Stimulated activated naive B cell treated with anti-CD40 and anti-IgM and Interleukin-4, amounts not matched to agents 10 μg/mL and 1 μg/mL and 100 μg/mL, for 72 hours (primary cell): ENCODE measurements around the gene TRABD2B.
A peak's percentile ranks its signal among the peaks of the same experiment; 100 is the strongest.

ENCODE experiments used
- ATAC-seq, 2 donors: fragments of 150-1000 bp; cut with Tn5 transposase; replicated peaks; 2 replicates each; pipeline ENCODE4 v1.10.0; 2021; ENCODE audit warnings: moderate library complexity in 1 of 2
- DNase-seq: peaks from one replicate; pipeline ENCODE4 v3.0.0; 2021
- H3K27ac Mint-ChIP-seq: one replicate; pipeline ENCODE4 v1.8.0; 2022; ENCODE audit warnings: mild to moderate bottlenecking, mixed read lengths
- H3K27me3 Mint-ChIP-seq, 2 donors: one replicate each; pipeline ENCODE4 v1.8.0; 2022; ENCODE audit warnings: mixed read lengths in 2 of 2
- H3K36me3 Mint-ChIP-seq, 2 donors: one replicate each; pipeline ENCODE4 v1.8.0; 2022; ENCODE audit warnings: mixed read lengths in 2 of 2, mild to moderate bottlenecking in 1 of 2
- H3K4me1 Mint-ChIP-seq, 2 donors: one replicate each; pipeline ENCODE4 v1.8.0; 2022; ENCODE audit warnings: mixed read lengths in 2 of 2, mild to moderate bottlenecking in 1 of 2
- H3K4me3 Mint-ChIP-seq, 2 donors: one replicate each; pipeline ENCODE4 v1.8.0; 2022; ENCODE audit warnings: mild to moderate bottlenecking in 2 of 2, mixed read lengths in 2 of 2, moderate library complexity in 1 of 2
- H3K9me3 Mint-ChIP-seq, 2 donors: one replicate each; pipeline ENCODE4 v1.8.0; 2022; ENCODE audit warnings: mixed read lengths in 2 of 2, mild to moderate bottlenecking in 1 of 2

The TRABD2B gene

GRCh38 chr1:47752559-47752958 is 244.6 kb downstream of the TRABD2B start:
- no peak for DNase-seq
- Mint-ChIP-seq H3K9me3 (no peaks in the 10 kb centered on the region), H3K27me3 (peaks cover 15 to 20% of the 10 kb centered on the region in 2 donors), H3K27ac (no peak overlapping the region), H3K4me3 (no peak overlapping the region), H3K4me1 (no peaks in the 10 kb centered on the region), H3K36me3 (no peaks in the 10 kb centered on the region)
- ATAC-seq = no peak

DNA sequence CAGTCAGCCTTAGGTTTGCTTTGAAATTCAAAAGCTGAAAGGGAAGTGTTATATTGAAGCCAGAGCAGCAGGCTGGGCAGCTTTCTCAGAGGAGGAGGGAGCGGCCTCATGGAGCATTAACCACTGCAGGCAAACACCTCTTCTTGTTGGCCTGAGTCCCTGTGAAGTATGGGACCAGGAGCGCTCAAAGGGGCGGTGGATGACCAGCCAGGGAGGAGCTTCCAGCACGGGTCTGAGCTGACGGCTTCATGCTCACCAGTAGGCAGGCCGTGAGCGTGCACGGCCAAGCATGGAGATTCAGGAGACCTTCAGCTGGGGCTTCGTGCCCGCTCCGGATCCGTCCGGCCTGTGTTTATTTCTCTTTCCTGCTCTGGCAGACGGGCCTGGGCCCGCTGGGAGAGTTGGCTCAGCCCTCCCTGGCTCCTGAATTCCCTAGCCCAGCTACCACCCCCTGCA is 245.2 kb downstream of the TRABD2B start:
- Mint-ChIP-seq H3K4me3 (no peak overlapping the region), H3K9me3 (no peaks in the 10 kb centered on the region), H3K27me3 (peaks cover 18 to 19% of the 10 kb centered on the region in 2 donors), H3K36me3 (no peaks in the 10 kb centered on the region), H3K4me1 (no peaks in the 10 kb centered on the region), H3K27ac (no peak overlapping the region)
- ATAC-seq (no peak), DNase-seq (no peak)

DNA sequence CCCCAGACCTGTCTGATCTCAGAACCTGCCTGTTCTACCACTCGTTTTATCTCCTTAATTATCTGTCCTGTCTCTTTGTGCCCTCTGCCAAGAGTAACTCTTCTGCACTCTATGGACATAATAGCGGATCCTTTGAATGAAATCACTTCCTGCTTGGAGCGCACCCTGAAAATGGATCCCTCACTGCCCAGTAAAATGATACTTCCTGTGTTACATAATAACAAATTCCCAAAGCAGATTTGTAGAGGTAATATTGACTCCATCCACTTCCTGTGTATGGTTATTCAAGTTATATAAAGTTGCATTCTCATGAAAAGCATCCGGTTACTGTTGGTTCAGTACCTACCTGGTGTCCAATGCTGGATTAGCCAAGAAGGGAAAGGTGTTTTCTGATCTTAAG is 246.0 kb downstream of the TRABD2B start:
- H3K27me3 Mint-ChIP-seq = peaks cover 12 to 13% of the 10 kb centered on the region in 2 donors
- H3K27ac Mint-ChIP-seq = no peak overlapping the region
- H3K36me3 Mint-ChIP-seq = no peaks in the 10 kb centered on the region
- no peak for DNase-seq
- no peak for ATAC-seq
- no peak overlapping the region for H3K4me3 Mint-ChIP-seq
- no peaks in the 10 kb centered on the region for H3K9me3 Mint-ChIP-seq
- no peaks in the 10 kb centered on the region for H3K4me1 Mint-ChIP-seq

DNA sequence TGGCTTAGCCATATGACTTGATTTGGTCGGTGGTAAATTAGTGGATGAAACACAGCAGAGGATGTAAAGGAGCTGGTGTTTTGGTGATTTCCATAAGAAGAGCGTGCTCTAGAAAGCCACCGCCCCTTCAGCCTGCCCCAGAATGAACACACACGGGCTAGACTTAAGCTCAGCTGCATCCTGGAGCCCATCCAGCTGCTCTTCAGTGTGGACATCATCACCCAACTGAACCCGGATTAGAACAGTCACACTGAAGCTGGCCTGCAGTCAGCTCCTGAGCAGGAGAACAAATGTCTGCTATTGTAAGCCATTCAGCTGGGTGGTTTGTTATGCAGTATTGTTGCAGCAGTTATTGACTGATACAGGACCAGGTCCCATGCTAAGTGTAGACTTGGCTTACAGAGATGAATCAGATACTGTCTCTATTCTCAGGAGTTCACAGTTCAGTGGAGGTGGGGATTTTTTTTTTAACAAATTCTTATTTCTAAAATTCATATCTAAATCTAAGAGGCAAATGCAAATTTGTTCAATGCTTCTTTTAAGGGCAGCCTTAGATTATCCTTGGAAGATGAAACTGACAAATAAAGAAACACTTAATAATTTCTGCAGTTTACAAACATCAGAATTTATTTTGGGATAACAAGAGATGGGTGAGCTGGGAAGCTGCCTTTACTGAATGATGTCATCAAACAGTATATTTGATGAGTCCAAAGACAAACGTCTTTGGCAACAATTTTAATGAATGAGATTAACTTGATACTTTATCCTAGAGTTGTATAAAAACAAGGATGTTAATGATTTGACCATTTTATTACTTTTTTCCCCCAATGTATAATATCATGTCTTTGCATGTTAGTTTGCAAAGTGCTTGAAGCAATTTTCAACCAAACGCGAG is 251.2 kb downstream of the TRABD2B start:
- ATAC-seq = peak in 1 of 2 donors; percentile 31
- no peak for DNase-seq
- no peak overlapping the region for H3K27ac Mint-ChIP-seq
- no peaks in the 10 kb centered on the region for H3K4me1 Mint-ChIP-seq
- H3K4me3 Mint-ChIP-seq = no peak overlapping the region
- H3K27me3 Mint-ChIP-seq = peaks cover 4 to 8% of the 10 kb centered on the region in 2 donors
- H3K36me3 Mint-ChIP-seq = peaks cover 0 to 2% of the 10 kb centered on the region in 2 donors
- H3K9me3 Mint-ChIP-seq = peaks cover 9 to 16% of the 10 kb centered on the region in 2 donors

- Mint-ChIP-seq H3K4me1 (no peaks in the 10 kb centered on the region), H3K4me3 (no peak overlapping the region), H3K27ac (no peak overlapping the region), H3K9me3 (peaks cover 11 to 20% of the 10 kb centered on the region in 2 donors), H3K36me3 (peaks cover 0 to 2% of the 10 kb centered on the region in 2 donors), H3K27me3 (peaks cover 19 to 29% of the 10 kb centered on the region in 2 donors)
- ATAC-seq (no peak), DNase-seq (no peak)
Measured at GRCh38 chr1:47742890-47743760, 254.1 kb downstream of the TRABD2B start.

GRCh38 chr1:47738560-47739182 is 258.5 kb downstream of the TRABD2B start:
- Mint-ChIP-seq H3K36me3 (peaks cover 0 to 2% of the 10 kb centered on the region in 2 donors), H3K27me3 (peaks cover 34 to 36% of the 10 kb centered on the region in 2 donors), H3K9me3 (peaks cover 11 to 20% of the 10 kb centered on the region in 2 donors), H3K4me1 (no peaks in the 10 kb centered on the region), H3K4me3 (no peak overlapping the region), H3K27ac (peak overlapping the region; percentile 33)
- DNase-seq (no peak), ATAC-seq (no peak)

DNA sequence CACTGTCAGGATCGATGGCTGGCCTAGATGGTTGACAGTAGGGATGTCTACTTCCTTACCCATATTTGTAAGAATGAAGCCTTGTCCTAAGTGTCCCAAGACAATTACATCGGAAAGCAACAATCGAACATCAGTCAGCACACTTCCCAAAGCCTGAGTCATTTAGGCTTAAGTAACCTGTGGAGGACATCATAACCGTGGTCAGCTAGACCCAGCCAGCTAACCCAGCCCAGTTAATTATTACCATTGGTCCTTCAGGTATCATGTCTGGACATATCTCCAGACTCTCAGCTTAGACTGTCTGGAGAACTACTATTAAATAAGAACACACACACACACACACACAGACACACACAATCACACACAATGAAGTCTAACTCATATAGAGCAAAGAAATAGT is 264.7 kb downstream of the TRABD2B start:
- H3K9me3 Mint-ChIP-seq = peaks cover 0 to 4% of the 10 kb centered on the region in 2 donors
- ATAC-seq (no peak), DNase-seq (no peak)
- H3K4me3 Mint-ChIP-seq = no peak overlapping the region
- peaks cover 33 to 48% of the 10 kb centered on the region in 2 donors for H3K27me3 Mint-ChIP-seq
- no peak overlapping the region for H3K27ac Mint-ChIP-seq
- no peaks in the 10 kb centered on the region for H3K36me3 Mint-ChIP-seq
- peaks cover 0 to 2% of the 10 kb centered on the region in 2 donors for H3K4me1 Mint-ChIP-seq

- Mint-ChIP-seq H3K4me1 (peaks cover 0 to 2% of the 10 kb centered on the region in 2 donors), H3K36me3 (no peaks in the 10 kb centered on the region), H3K9me3 (peaks cover 0 to 4% of the 10 kb centered on the region in 2 donors), H3K27me3 (peaks cover 32 to 56% of the 10 kb centered on the region in 2 donors), H3K4me3 (no peak overlapping the region), H3K27ac (no peak overlapping the region)
- DNase-seq = no peak
- ATAC-seq = no peak
Measured at GRCh38 chr1:47731730-47732129, 265.5 kb downstream of the TRABD2B start.

GRCh38 chr1:47729685-47730084 is 267.5 kb downstream of the TRABD2B start:
- no peaks in the 10 kb centered on the region for H3K36me3 Mint-ChIP-seq
- H3K9me3 Mint-ChIP-seq = peaks cover 0 to 4% of the 10 kb centered on the region in 2 donors
- ATAC-seq (no peak), DNase-seq (no peak)
- peaks cover 28 to 61% of the 10 kb centered on the region in 2 donors for H3K27me3 Mint-ChIP-seq
- no peak overlapping the region for H3K4me3 Mint-ChIP-seq
- no peak overlapping the region for H3K27ac Mint-ChIP-seq
- peaks cover 7 to 8% of the 10 kb centered on the region in 2 donors for H3K4me1 Mint-ChIP-seq

- DNase-seq = no peak
- Mint-ChIP-seq H3K27ac (no peak overlapping the region), H3K9me3 (peaks cover 0 to 4% of the 10 kb centered on the region in 2 donors), H3K27me3 (peaks cover 40 to 74% of the 10 kb centered on the region in 2 donors), H3K4me3 (no peak overlapping the region), H3K36me3 (no peaks in the 10 kb centered on the region), H3K4me1 (peaks cover 7 to 8% of the 10 kb centered on the region in 2 donors)
- ATAC-seq = no peak
Measured at GRCh38 chr1:47727697-47728085, 269.5 kb downstream of the TRABD2B start.

- no peaks in the 10 kb centered on the region for H3K36me3 Mint-ChIP-seq
- no peak overlapping the region for H3K4me3 Mint-ChIP-seq
- peaks cover 45 to 74% of the 10 kb centered on the region in 2 donors for H3K27me3 Mint-ChIP-seq
Measured at GRCh38 chr1:47727051-47727696, 270.0 kb downstream of the TRABD2B start.

GRCh38 chr1:47725992-47726855 is 271.0 kb downstream of the TRABD2B start:
- Mint-ChIP-seq H3K27me3 (peaks cover 46 to 71% of the 10 kb centered on the region in 2 donors), H3K4me1 (peaks cover 7 to 8% of the 10 kb centered on the region in 2 donors), H3K36me3 (no peaks in the 10 kb centered on the region), H3K4me3 (peak overlapping the region; percentile 60 to 64), H3K9me3 (peaks cover 0 to 4% of the 10 kb centered on the region in 2 donors), H3K27ac (peak overlapping the region; percentile 51)
- ATAC-seq (peak; percentile 90 to 95), DNase-seq (peak; percentile 52)

More at GRCh38 chr1:47727051-47727696, 270.0 kb downstream of the TRABD2B start:
- peaks cover 7 to 8% of the 10 kb centered on the region in 2 donors for H3K4me1 Mint-ChIP-seq
- DNase-seq = no peak
- H3K27ac Mint-ChIP-seq = no peak overlapping the region
- peaks cover 0 to 4% of the 10 kb centered on the region in 2 donors for H3K9me3 Mint-ChIP-seq
- ATAC-seq = no peak
